ENCODE data around the gene ANK3.

- TF ChIP-seq, protein P1, sequence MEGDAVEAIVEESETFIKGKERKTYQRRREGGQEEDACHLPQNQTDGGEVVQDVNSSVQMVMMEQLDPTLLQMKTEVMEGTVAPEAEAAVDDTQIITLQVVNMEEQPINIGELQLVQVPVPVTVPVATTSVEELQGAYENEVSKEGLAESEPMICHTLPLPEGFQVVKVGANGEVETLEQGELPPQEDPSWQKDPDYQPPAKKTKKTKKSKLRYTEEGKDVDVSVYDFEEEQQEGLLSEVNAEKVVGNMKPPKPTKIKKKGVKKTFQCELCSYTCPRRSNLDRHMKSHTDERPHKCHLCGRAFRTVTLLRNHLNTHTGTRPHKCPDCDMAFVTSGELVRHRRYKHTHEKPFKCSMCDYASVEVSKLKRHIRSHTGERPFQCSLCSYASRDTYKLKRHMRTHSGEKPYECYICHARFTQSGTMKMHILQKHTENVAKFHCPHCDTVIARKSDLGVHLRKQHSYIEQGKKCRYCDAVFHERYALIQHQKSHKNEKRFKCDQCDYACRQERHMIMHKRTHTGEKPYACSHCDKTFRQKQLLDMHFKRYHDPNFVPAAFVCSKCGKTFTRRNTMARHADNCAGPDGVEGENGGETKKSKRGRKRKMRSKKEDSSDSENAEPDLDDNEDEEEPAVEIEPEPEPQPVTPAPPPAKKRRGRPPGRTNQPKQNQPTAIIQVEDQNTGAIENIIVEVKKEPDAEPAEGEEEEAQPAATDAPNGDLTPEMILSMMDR (IDR thresholded peaks at IDR 0.05) = no peak
- no peak for TF ChIP-seq POLR2AphosphoS5 (IDR thresholded peaks at IDR 0.05)
- no peak for TF ChIP-seq POLR2A (IDR thresholded peaks at IDR 0.05)
Measured at GRCh38 chr10:60262647-60263126, 127.0 kb downstream of the ANK3 start.

All from sigmoid colon (tissue), 4 donors.